ENCODE data around the gene ERBIN. TPM values are rescaled to one million over a fixed set of nuclear protein-coding genes. Genes with fewer than 3 reads are reported as not detected.

The ERBIN gene
- polyA plus RNA-seq, 3 donors = 9.6 to 17.4 (median 13.9) TPM

- no peak overlapping the region for H3K27ac ChIP-seq (ENCODE audit: low read depth, low read length)
- 73 to 88% (median 77%) methylated on average over 1 of the region's 1 CpG for WGBS, 3 donors
These were observed 59.7 kb downstream of the ERBIN start for GRCh38 chr5:65986050-65986451.

GRCh38 chr5:65986796-65987195 is 60.4 kb downstream of the ERBIN start:
- WGBS, 3 donors = 46 to 94% (median 79%) methylated on average over 3 of the region's 3 CpGs
- no peak overlapping the region for H3K27ac ChIP-seq (ENCODE audit: low read depth, low read length)

- 94 to 96% (median 95%) methylated on average over 4 of the region's 4 CpGs for WGBS, 3 donors
These were observed 61.6 kb downstream of the ERBIN start for GRCh38 chr5:65987982-65988381.

GRCh38 chr5:65989158-65989557 is 62.8 kb downstream of the ERBIN start:
- WGBS, 3 donors = 61 to 72% (median 68%) methylated on average over 4 of the region's 4 CpGs
- no peak overlapping the region for H3K27ac ChIP-seq (ENCODE audit: low read depth, low read length)

More at GRCh38 chr5:65987982-65988381, 61.6 kb downstream of the ERBIN start:
- no peak overlapping the region for H3K27ac ChIP-seq (ENCODE audit: low read depth, low read length)

- 85 to 93% (median 89%) methylated on average over 7 of the region's 7 CpGs for whole genome bisulfite sequencing, 3 donors
- no peak overlapping the region for H3K27ac ChIP-seq (ENCODE audit: low read depth, low read length)
These were observed 66.3 kb downstream of the ERBIN start for GRCh38 chr5:65992630-65993029.

GRCh38 chr5:65994117-65994786 is 67.9 kb downstream of the ERBIN start:
- 97 to 100% (median 97%) methylated on average over 1 of the region's 1 CpG for WGBS, 3 donors
- H3K27ac ChIP-seq (ENCODE audit: low read depth, low read length) = no peak overlapping the region

- 94 to 96% (median 95%) methylated on average over 9 of the region's 9 CpGs for WGBS, 3 donors
- H3K27ac ChIP-seq (ENCODE audit: low read depth, low read length) = no peak overlapping the region
These were observed 72.8 kb downstream of the ERBIN start for GRCh38 chr5:65999061-65999723.

GRCh38 chr5:66001952-66002351 is 75.6 kb downstream of the ERBIN start:
- 97 to 99% (median 97%) methylated on average over 4 of the region's 4 CpGs for WGBS, 3 donors
- no peak overlapping the region for H3K27ac ChIP-seq (ENCODE audit: low read depth, low read length)

- 84 to 90% (median 90%) methylated on average over 2 of the region's 2 CpGs for WGBS, 3 donors
- no peak overlapping the region for H3K27ac ChIP-seq (ENCODE audit: low read depth, low read length)
These were observed 76.0 kb downstream of the ERBIN start for GRCh38 chr5:66002415-66002814.

GRCh38 chr5:66004216-66004615 is 77.8 kb downstream of the ERBIN start:
- no peak overlapping the region for H3K27ac ChIP-seq (ENCODE audit: low read depth, low read length)
- WGBS, 3 donors = 98% methylated on average over 14 of the region's 14 CpGs

GRCh38 chr5:66009277-66009676 is 82.9 kb downstream of the ERBIN start:
- WGBS, 3 donors = 92 to 97% (median 97%) methylated on average over 2 of the region's 2 CpGs
- H3K27ac ChIP-seq (ENCODE audit: low read depth, low read length) = no peak overlapping the region

- no peak overlapping the region for H3K27ac ChIP-seq (ENCODE audit: low read depth, low read length)
These were observed 84.1 kb downstream of the ERBIN start for GRCh38 chr5:66010476-66010875.

GRCh38 chr5:66012271-66012670 is 85.9 kb downstream of the ERBIN start:
- H3K27ac ChIP-seq (ENCODE audit: low read depth, low read length) = no peak overlapping the region

- no peak overlapping the region for H3K27ac ChIP-seq (ENCODE audit: low read depth, low read length)
- 57 to 64% (median 57%) methylated on average over 2 of the region's 2 CpGs for WGBS, 3 donors
These were observed 87.0 kb downstream of the ERBIN start for GRCh38 chr5:66013397-66013796.

- H3K27ac ChIP-seq (ENCODE audit: low read depth, low read length) = no peak overlapping the region
- WGBS, 3 donors = 97 to 100% (median 100%) methylated on average over 1 of the region's 1 CpG
These were observed 87.5 kb downstream of the ERBIN start for GRCh38 chr5:66013906-66014305.

- H3K27ac ChIP-seq (ENCODE audit: low read depth, low read length) = no peak overlapping the region
- whole genome bisulfite sequencing, 3 donors = 84 to 89% (median 86%) methylated on average over 6 of the region's 6 CpGs
These were observed 89.0 kb downstream of the ERBIN start for GRCh38 chr5:66015196-66015960.

- H3K27ac ChIP-seq (ENCODE audit: low read depth, low read length) = no peak overlapping the region
- WGBS, 3 donors = 97 to 100% (median 100%) methylated on average over 1 of the region's 1 CpG
These were observed 95.2 kb downstream of the ERBIN start for GRCh38 chr5:66021585-66021984.

GRCh38 chr5:66039296-66039695 is 112.9 kb downstream of the ERBIN start:
- 96 to 100% (median 98%) methylated on average over 1 of the region's 1 CpG for WGBS, 3 donors
- H3K27ac ChIP-seq (ENCODE audit: low read depth, low read length) = no peak overlapping the region

- H3K27ac ChIP-seq (ENCODE audit: low read depth, low read length) = no peak overlapping the region
- WGBS, 3 donors = 90 to 99% (median 98%) methylated on average over 1 of the region's 1 CpG
These were observed 113.3 kb downstream of the ERBIN start for GRCh38 chr5:66039701-66040100.
